ENCODE results near the gene CLEC3B. TPM values are rescaled to one million over a fixed set of nuclear protein-coding genes. Genes with fewer than 3 reads are reported as not detected.

The CLEC3B gene
- total RNA-seq, 1 donor from 2014 or later = not detected

DNA sequence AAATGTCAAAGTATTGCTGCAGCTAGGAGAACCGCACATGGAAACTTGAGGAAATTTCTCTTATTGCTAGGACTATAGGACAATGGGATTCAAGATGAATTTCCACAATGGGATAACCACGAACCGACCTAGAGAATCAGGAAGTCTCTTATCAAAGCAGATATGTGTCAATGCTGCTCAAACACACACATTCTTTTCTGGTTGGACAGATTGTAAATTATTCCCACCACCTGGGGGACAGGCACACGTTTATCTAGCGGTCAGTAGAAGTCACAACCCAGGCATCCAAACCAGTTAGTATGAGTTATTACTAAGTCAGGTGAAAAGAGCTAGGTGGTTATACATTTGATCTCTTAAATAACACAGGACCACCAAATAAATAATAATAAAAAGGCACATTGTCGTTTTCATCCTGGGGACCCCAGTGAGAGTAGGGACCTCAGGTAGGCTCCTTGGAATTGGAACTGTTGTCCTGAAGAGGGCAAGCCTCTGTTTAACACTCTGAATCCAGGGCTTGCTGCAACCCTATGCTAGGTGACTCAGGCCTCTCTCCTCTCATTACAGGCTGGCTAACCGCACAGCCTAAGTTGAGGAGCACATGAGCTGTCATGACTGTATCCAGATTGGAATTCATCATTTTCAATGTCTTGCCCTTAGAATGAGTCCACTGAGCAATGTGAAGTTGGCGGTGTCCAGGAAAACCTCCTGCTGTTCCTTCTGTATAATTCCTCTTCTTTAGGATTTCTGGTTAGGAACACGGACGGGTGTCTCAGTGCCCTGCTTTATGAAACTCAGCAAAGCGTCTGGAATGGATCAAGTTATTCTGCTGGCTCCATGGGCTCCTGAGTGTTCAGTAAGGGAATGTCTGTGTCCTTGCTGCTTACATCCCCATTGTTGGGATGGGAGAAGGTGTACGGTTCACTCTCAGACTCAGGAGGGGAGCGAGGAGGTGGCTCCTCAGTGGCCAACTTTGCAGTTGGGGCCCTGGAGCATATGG, 59.0 kb downstream of the CLEC3B start:
- TF ChIP-seq, protein P1, sequence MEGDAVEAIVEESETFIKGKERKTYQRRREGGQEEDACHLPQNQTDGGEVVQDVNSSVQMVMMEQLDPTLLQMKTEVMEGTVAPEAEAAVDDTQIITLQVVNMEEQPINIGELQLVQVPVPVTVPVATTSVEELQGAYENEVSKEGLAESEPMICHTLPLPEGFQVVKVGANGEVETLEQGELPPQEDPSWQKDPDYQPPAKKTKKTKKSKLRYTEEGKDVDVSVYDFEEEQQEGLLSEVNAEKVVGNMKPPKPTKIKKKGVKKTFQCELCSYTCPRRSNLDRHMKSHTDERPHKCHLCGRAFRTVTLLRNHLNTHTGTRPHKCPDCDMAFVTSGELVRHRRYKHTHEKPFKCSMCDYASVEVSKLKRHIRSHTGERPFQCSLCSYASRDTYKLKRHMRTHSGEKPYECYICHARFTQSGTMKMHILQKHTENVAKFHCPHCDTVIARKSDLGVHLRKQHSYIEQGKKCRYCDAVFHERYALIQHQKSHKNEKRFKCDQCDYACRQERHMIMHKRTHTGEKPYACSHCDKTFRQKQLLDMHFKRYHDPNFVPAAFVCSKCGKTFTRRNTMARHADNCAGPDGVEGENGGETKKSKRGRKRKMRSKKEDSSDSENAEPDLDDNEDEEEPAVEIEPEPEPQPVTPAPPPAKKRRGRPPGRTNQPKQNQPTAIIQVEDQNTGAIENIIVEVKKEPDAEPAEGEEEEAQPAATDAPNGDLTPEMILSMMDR (IDR thresholded peaks at IDR 0.05; ENCODE audit: insufficient read depth, low read length, severe bottlenecking) = no peak
- FAIRE-seq (peak; percentile 86), DNase-seq (ENCODE audit: low read depth) (peak; percentile 54)
- H3K4me3 ChIP-seq (ENCODE audit: low read depth, low read length) = no peak overlapping the region
- peaks cover 30% of the 10 kb centered on the region for H3K36me3 ChIP-seq (ENCODE audit: control insufficient read depth, insufficient read depth, low read length)
- H3K27me3 ChIP-seq (ENCODE audit: control insufficient read depth, insufficient read depth, low read length) = no peaks in the 10 kb centered on the region

Other genes starting within 250 kb of the CLEC3B start
- 17.1 and 25.7 TPM in 2 replicates for gene TMEM42, start 164.4 kb upstream of the CLEC3B start, total RNA-seq
- under 0.01 TPM in 2 replicates for gene TGM4, start 151.7 kb upstream of the CLEC3B start, total RNA-seq
- 62.1 and 91.1 TPM in 2 replicates for gene ZDHHC3, start 50.1 kb upstream of the CLEC3B start, total RNA-seq
- 60.0 and 70.3 TPM in 2 replicates for gene EXOSC7, start 50.1 kb upstream of the CLEC3B start, total RNA-seq
- 41.3 and 64.9 TPM in 2 replicates for gene CDCP1, start 120.1 kb downstream of the CLEC3B start, total RNA-seq
- gene TMEM158, start 200.0 kb downstream of the CLEC3B start, total RNA-seq = 1.3 and 1.6 TPM in 2 replicates